HG03025 (cell line): ENCODE measurements around the gene CHRNA3.

Experiments used
- ATAC-seq: cut with Tn5 transposase; IDR thresholded peaks from one replicate; pipeline ENCODE4 v1.9.1; 2021; ENCODE audit warnings: mild to moderate bottlenecking, moderate library complexity; ENCODE audit not compliant: unreplicated experiment, low FRiP score

Gene CHRNA3

DNA sequence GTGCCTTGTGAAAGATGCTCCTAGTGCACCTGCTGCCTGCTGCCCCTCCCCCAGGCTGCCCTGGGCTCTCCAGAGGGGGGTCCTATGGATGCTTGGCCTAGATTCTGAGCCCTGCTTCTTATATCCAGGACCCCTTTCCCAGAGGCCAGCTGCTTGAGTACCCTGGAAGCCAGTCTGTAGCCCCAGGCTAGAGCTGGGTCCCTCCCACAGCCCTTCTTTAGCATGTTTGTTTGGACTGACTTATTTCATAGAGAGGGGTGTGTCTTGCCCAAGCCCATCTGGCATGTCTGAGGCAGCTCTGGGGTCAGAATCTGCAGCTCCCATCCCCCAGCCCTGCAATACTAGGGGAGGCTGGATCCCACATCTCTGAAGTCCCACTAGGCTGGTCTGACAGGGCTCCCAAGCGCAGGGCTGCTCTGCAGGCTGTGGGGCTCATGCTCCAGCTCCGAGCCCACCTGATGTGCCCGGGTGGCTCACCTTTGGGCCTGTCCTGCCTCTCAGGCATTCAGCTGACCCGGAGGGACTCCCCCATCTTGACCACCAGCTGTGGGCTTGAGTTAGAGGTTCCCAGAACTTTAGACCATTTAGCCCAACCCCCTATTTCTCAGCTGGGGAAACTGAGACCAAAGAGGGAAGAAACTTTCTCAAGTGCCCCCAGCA lies 17.1 kb upstream of the CHRNA3 start:
- ATAC-seq = no peak

DNA sequence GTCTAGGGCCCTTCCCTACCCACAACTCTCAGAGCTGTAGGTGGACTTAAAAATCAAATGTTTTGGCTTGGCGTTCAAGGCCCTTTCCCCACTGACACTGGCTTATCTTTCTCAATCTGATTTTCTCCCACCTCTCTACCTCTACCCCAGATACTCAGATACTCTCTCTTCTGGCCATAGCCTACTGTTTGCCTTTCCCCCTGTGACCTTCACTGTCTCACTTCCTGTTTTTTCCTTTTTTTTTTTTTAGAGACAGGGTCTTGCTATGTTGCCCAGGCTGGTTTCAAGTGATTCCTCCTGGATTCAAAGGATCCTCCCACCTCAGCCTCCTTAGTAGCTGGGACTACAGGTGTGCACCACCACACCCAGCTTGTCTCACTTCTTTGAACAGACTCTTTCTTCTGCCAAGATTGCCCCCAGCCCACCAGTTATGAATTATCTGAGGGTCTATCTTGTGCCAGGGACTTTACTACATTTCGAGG lies 15.6 kb upstream of the CHRNA3 start:
- no peak for ATAC-seq

DNA sequence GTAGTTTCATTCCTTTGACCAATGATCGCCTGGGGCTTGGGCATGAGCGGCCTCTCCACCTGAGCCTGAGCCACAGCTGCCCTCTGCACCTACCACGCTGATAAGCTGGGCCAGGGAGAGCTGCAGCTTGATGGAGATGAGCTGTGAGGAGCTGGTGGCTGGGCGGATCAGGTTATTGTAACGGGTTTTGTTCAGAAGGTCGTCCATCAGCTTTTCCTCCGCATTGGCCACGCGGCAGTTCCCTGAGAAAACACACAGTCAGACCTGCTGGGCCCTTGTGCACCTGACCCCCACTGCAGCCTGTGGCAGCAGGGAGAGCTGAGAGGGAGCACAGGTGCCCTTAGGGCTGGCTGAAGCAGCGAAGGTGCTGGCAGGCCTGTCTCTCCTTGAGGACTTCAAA lies 14.6 kb upstream of the CHRNA3 start:
- ATAC-seq = no peak

DNA sequence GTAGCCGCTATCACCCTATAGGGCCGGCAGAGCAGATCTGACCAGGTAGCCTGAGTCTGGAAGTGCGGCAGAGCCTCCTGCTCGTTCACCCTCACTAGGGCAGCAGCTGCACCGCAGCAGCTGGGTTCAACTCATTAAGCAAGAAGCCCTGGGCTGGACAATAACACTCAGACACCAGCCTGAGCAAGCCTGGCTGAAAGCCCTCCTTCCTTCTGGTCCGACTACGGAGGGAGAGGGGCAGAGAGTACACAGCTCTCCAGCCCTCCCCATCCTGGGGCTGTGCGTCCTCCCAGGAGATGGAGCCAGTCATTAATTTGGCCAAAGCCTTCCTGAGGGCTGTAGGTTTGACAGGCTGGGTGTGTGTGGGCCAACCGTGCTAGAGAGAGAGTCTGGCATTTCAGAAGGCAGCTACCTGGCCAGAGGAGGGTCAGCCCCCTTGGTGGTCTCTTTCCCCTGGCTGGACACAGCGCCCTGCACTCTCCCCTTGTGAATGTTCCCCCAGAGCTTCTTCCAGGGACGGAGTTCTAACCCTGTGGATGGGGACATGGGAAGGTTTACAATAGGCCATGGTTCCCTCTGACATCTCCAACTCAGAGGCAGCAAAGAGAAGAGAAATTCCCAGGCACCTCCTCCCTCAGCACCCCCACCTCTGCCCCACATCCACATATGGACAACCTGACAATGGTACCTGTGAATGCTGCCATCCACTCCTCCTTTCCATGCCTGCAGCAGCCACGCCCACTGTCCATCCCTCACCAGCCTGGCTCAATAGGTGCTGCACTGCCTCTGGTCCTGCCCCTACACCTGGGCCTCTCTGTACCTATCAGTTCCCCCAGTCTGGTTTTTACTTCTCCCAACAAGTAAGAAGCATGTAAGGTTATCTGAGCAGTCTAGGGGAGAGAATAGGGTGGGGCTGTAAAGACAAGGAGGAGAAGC lies 13.7 kb upstream of the CHRNA3 start:
- ATAC-seq = no peak

DNA sequence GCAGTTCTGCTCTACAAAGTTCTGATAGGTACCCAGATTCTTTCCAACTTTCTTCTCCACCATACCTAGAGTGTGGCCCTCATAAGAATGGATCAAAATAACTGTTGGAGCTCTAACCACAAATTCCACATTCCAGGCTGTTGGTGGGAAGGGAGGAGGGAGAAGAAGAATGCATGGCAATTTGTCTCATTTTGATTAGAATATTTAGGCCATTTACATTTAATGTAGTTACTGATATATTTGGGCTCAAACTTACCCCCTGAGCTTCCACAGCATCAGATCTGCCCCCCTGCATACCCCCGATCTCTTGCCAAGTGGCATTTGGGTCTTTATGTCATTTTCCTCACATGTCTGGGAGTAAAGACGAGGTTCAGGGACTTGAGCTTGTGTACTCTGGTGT lies 12.6 kb upstream of the CHRNA3 start:
- ATAC-seq = no peak

DNA sequence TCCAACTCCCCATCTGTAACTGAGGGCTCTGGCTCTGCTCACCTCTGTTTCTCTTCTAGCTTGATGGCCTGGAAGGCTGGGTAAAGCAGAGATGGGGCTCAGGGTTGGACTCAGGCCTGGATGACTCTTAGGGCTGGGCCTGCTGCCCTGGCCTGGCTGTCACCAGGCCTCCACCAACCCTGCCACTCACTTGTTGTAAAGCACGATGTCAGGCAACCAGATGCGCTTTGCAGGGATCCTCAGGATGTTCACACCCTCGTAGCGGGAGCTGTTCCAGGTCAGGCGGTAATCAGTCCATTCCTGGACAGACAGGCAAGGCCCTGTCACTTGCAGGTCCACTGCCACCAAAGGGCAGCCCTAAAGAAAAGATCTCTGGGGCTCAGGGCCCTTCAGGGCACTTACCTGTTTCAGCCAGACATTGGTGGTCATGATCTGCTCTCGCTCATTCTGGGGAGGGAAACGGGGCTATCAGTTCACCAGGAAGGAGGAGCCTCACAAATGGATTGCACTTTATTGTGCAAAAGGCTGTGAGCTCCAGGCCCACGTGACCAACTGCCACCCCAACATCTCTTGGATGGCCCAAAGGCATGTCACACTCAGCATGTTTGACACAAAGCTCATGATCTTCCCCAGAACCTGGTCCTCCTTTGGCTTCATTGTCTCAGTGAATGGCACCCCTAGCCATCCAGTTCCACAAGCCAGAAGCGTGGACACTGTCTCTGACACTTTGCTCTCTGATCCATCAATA lies 10.3 kb upstream of the CHRNA3 start:
- no peak for ATAC-seq

DNA sequence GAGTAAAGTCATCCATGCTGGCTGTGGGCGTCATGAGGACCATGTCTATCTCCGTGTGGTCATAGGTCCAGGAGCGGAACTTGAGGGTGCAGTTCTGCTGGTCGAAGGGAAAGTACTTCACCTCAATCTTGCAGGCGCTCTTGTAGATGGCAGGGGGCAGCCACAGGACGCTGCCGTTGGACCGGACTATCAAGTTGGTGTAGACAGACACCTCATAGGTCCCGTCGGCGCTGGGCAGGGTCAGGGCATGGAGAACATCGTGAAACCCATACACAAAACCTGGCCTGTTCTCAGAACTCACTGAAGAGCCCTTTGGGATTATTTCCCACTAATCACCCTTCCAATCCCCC lies 8.9 kb upstream of the CHRNA3 start:
- no peak for ATAC-seq

DNA sequence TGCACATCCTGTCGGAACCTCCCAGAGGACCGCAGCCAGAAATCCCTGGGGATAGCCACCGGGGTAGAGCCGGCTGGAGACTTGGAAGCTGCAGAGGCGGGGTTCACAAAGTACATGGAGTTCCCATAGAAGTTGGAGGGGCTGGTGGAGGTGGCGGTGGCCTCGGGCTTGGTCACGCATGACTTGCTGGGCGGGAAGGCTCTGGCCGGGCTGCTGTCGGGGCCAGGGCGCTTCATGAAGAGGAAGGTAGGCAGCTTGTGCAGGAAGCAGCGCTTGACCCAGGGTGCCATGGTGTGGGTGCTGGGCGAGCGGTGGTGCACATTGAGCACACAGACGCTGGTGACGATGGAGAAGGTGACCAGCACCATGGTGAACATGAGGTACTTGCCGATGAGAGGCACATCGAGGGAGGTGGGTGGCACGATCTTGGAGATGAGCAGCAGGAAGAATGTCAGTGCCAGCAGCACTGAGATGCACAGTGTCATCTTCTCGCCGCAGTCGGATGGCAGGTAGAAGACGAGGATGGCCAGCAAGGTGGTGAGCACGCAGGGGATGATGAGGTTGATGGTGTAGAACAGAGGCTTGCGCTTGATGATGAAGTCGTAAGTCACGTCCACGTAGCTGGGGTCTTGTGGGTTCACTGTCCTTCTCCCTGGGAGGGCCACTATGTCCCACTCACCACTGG lies 8.4 kb upstream of the CHRNA3 start:
- ATAC-seq = no peak

DNA sequence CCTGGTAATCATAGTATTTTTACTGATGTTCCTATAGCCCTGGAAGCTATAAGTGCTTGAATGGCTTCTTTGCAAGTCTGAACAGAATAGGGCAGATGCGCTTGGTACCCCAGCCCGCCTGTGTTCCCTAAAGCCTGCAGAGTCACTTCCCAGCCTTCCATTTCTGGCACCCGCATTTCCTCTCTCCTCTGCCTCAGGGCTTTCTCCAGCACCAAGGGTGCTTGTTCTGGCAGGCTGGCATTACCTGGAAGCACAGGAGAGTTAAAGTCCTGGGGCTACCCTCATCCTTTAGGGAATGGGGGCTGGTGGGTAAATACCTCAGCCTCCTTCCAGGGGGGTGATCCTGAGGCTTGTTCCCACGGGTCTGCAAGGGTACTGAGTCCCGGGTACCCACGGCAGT lies 7.4 kb upstream of the CHRNA3 start:
- ATAC-seq = no peak

DNA sequence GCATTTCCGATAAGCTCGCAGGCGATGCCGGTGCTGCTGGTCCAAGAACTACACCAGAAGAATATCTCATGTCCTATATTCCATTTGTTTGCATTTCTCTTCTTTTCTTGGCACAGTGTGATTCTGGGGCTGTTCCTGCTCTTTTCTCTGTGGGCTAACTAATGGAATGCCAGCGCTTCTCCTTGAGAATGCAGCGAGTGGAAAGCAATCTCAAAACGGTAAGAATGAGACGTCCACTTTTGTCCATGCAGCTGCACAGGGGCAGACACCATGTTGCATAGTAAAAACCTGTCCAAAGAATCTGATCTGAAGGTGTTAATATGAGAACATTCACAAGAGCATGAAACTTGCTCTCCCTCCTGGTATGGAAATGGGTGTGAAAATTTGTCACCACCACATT lies 6.6 kb upstream of the CHRNA3 start:
- no peak for ATAC-seq

DNA sequence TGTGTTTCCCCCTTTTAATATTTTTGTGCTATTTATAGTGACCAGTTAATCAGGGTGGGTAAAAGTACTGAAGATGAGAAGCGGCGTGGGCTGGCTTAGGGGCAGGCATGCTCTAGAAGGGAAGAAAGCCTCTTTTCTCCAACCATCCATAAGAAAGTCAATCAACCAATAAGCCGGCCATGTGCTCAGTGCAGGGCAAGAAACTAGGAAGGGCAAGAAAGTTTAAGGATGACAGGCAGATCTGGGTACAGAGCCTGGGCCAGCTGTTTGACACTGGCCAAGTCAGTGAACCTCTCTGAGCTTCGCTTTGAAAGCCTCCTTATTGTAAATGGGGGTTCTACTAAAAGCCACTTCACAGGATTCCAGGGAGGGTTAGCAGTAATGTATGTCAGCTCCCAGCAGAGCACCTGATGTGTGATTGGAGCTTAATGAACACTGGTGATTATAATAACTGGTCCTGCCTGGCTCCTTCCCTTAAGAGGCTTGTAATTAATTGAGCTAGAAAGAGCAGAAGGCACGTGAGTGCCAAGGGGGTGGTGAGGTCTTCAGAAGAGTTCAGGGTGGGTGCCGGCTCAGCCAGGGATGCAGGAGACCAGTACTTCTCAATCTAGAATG lies 5.7 kb upstream of the CHRNA3 start:
- no peak for ATAC-seq

DNA sequence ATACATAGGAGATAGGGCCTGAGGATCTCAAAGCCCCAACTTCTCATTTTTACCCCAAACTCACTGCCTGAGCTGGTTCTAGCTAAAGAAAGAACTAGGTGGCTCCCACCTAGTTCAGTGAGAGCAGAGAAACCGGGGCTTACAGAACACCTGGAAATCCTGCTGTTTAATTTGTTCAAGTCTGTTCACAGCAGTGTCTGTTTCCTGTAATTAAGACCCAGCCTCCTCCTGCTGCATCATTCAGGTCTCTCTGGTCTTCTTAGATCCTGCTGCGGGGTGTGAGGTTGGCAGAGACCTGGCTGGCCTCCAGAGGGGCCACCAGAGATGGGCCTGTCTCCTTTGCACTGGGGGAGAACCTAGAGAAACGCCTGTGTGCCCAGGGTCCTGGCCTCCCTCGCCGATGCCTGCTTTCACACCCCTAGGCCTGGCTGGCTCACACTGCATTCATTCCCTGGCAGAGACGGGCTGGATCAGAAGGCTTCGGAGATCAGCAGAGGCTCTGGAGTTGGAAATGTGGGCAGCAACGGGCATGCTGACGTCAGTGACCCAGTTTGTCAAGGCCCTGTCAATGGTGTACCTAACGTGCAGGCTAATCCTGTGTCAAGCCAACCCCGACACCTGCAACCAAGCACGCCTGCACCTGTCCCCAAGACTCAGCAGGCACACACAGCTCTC lies 4.9 kb upstream of the CHRNA3 start:
- no peak for ATAC-seq

DNA sequence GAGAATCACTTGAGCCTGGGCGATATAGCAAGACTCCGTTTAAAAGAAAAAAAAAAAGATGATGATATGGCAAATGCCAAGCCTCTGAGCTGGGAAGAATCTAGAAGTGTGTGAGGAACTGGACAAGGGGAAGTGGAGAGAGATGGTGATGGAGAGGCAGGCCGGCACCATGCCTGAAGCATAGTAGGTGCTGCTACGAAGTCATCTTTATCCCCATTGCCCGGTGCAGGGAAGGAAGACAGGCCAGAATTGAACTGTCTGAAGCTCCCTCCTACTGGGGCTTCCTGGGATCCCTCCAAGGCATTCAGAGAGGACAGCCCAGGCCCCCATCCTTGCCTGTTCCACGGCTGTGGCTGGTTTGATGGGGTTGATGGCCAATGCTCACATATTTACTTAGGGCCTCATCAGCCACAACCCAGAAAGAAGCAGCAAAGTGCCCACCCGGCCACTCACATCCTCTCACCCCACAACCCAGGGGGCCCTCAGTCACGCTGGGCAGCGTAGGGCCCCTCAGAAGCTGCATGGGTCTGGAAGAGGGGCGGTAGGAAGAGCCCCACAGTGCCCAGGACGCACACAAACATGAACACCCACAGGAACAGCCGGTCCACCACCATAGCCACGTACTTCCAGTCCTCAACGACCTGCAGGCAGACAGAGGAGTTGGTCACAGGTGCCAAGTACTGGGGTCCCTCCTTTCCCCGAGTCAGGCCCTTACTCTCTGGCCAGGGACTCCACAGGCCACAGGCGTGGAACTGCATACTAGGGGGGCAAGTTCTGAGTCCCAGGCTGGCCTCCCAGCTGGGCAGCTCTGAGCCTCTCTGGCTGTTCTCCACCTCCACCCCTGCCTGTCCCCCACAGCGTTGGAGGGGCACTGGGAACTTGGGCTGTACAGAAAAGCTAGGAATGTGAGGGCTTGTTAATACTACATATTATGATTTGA lies 4.1 kb upstream of the CHRNA3 start:
- ATAC-seq = no peak

DNA sequence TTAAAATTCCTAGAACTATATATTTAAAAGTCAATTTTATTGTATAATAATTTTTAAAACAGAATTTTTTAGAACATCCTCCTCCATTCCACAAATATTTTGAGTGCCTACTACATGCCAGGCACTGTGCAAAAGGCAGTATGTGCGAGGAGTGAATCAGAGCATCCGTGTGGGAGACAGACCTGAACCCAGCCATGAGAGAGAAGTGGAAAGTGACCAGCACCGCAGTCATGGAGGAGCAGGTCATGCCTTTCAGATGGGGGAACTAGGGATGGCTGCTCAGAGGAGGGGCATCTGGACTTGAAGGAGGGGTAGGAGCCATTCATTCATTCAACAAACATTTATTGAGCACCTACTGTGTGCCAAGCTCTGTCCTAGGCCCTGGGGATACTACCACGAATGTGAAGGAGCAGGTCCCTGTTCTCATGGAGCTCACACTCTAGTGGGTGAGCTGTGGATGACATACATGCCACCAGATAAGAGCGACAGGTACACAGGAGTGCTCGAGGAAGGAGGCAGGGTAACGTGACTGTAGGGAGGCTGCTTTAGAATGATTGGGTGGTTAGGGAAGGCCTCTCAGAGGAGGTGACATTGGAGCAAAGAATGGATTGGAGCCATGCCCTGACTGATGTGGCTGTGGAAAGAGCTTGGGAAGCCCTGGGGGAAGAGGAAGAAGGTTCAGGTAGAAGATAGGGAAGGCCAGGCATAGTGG lies 3.1 kb upstream of the CHRNA3 start:
- ATAC-seq = no peak

DNA sequence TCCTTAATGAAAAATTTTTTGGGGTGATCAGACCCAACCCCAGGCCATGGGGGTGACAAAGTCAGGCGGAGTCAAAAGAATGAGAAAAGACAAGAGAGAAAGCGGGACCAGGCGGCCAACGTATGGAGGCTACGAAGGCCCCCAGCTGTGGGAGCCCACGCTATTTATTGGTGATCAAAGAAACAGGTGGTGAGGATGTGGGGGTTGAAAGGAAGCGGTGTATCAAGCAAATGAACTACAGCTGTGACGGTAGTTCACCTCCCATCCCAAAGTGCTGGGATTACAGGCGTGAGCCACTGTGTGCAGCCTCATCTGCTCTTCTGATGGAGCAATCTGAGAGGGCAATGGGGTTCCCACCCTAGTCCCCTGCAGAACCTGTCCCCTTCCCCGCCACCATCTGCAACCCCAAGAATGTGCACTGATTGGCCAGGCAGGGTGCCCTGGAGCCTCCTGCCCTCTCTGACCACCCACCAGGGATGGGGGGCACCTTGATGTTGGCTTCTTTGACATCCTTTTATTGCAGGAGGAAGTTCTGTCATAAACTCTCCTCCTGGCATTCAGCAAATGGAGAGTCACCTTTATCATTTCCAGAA lies 1.1 kb upstream of the CHRNA3 start:
- no peak for ATAC-seq

DNA sequence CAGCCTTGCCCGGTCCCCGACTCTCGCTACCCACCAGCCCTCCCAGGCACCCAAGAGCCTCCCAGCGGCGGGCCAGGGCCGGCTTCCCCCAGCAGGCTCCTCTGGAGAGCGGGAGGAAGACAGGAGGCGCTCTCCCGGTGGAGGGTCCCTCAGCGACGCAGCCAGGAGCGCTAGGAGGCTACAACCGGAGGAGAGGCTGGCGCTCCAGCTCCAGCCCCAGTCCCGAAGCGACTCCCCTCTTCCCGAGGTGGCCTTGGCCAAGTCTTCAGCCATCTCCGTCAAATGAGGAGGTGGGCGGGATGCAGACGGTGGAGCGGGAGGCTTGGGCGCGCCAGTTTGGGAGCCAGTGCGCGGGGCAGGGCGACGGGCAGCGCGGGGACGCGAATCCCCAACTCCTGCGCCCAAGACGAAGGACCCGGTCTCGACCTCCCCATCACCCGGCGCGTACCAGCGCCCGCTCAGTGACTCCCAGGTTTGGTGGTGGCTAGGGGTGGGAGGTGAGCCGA lies 722 bp downstream of the CHRNA3 start:
- ATAC-seq = no peak
